HepG2 (cell line): ENCODE results near the gene HTR6.
"Not testable (repeated sequence)": the region's sequence is repeated elsewhere in the genome, so short reads cannot be mapped to it uniquely, and the experiment has no call there.

ENCODE experiments used
- ETV6 ChIP-seq: sonication (generic); formaldehyde crosslinking; conservative IDR thresholded peaks from 2 replicates; pipeline ENCODE4 v1.4.0; 2020; ENCODE audit warnings: missing genetic modification reagents
- NFE2L1 ChIP-seq: sonication (generic); formaldehyde crosslinking; IDR thresholded peaks from 2 replicates; pipeline ENCODE4 v1.4.0; 2020; ENCODE audit warnings: missing genetic modification reagents, mild to moderate bottlenecking, borderline replicate concordance
- SP1 ChIP-seq, 2 experiments: fragments of 450-650 bp in 1 of 2; sonication (generic) in 1 of 2; formaldehyde crosslinking in 1 of 2; IDR thresholded peaks; 2 replicates each; pipeline versions ENCODE4 v1.4.0 to v1.6.1; 2016 to 2020; ENCODE audit warnings: missing genetic modification reagents in 1 of 2
- TAF1 ChIP-seq: sonication (generic); formaldehyde crosslinking; IDR thresholded peaks from 2 replicates; pipeline ENCODE4 v1.4.0; 2020; ENCODE audit warnings: missing genetic modification reagents
- ZNF274 ChIP-seq: sonication (generic); formaldehyde crosslinking; IDR thresholded peaks from 2 replicates; pipeline ENCODE4 v1.5.1; 2020; ENCODE audit warnings: mild to moderate bottlenecking, missing genetic modification reagents
- TF ChIP-seq, protein P1 (sequence below): sonication (generic); formaldehyde crosslinking; IDR thresholded peaks from 2 replicates; pipeline ENCODE4 v1.4.0; 2020; ENCODE audit warnings: missing genetic modification reagents
- TF ChIP-seq, protein P2 (sequence below): sonication (generic); formaldehyde crosslinking; IDR thresholded peaks from 2 replicates; pipeline ENCODE4 v1.5.0; 2020; ENCODE audit warnings: mild to moderate bottlenecking, missing genetic modification reagents
- TF ChIP-seq, protein P3 (sequence below): sonication (generic); formaldehyde crosslinking; IDR thresholded peaks from 2 replicates; pipeline ENCODE4 v1.4.0; 2020; ENCODE audit warnings: mild to moderate bottlenecking, missing genetic modification reagents
- TF ChIP-seq, protein P4 (sequence below): sonication (generic); formaldehyde crosslinking; IDR thresholded peaks from 2 replicates; pipeline ENCODE4 v1.4.0; 2020; ENCODE audit warnings: mild to moderate bottlenecking, missing genetic modification reagents

DNA sequence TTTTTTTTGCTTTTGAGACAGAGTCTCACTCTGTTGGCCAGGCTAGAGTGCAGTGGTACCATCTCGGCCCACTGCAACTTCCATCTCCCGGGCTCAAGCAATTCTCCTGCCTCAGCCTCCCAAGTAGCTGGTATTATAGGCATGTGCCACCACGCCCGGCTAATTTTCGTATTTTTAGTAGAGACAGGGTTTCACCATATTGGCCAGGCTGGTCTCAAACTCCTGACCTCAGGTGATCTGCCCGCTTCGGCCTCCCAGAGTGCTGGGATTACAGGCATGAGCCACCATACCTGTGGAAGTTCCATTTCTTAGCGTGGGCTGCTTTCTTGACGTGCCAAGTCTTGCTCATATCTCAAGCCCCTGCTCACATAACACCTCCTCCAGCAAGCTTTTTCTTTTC, 29.6 kb upstream of the HTR6 start:
- TF ChIP-seq, protein P1, sequence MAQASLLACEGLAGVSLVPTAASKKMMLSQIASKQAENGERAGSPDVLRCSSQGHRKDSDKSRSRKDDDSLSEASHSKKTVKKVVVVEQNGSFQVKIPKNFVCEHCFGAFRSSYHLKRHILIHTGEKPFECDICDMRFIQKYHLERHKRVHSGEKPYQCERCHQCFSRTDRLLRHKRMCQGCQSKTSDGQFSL (CRISPR knock-in tag), result not testable (repeated sequence)
- TF ChIP-seq, protein P2, sequence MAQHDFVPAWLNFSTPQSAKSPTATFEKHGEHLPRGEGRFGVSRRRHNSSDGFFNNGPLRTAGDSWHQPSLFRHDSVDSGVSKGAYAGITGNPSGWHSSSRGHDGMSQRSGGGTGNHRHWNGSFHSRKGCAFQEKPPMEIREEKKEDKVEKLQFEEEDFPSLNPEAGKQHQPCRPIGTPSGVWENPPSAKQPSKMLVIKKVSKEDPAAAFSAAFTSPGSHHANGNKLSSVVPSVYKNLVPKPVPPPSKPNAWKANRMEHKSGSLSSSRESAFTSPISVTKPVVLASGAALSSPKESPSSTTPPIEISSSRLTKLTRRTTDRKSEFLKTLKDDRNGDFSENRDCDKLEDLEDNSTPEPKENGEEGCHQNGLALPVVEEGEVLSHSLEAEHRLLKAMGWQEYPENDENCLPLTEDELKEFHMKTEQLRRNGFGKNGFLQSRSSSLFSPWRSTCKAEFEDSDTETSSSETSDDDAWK, result not testable (repeated sequence)
- TF ChIP-seq, protein P3, sequence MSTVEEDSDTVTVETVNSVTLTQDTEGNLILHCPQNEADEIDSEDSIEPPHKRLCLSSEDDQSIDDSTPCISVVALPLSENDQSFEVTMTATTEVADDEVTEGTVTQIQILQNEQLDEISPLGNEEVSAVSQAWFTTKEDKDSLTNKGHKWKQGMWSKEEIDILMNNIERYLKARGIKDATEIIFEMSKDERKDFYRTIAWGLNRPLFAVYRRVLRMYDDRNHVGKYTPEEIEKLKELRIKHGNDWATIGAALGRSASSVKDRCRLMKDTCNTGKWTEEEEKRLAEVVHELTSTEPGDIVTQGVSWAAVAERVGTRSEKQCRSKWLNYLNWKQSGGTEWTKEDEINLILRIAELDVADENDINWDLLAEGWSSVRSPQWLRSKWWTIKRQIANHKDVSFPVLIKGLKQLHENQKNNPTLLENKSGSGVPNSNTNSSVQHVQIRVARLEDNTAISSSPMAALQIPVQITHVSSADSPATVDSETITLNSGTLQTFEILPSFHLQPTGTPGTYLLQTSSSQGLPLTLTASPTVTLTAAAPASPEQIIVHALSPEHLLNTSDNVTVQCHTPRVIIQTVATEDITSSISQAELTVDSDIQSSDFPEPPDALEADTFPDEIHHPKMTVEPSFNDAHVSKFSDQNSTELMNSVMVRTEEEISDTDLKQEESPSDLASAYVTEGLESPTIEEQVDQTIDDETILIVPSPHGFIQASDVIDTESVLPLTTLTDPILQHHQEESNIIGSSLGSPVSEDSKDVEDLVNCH, result not testable (repeated sequence)
- TF ChIP-seq NFE2L1 (CRISPR knock-in tag); SP1 (IDR thresholded peaks at IDR 0.05); SP1 (CRISPR knock-in tag; IDR thresholded peaks at IDR 0.05); ZNF274; ETV6 (CRISPR knock-in tag); TAF1: not testable (repeated sequence)
- TF ChIP-seq, protein P4, sequence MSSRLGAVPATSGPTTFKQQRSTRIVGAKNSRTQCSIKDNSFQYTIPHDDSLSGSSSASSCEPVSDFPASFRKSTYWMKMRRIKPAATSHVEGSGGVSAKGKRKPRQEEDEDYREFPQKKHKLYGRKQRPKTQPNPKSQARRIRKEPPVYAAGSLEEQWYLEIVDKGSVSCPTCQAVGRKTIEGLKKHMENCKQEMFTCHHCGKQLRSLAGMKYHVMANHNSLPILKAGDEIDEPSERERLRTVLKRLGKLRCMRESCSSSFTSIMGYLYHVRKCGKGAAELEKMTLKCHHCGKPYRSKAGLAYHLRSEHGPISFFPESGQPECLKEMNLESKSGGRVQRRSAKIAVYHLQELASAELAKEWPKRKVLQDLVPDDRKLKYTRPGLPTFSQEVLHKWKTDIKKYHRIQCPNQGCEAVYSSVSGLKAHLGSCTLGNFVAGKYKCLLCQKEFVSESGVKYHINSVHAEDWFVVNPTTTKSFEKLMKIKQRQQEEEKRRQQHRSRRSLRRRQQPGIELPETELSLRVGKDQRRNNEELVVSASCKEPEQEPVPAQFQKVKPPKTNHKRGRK (CRISPR knock-in tag), result not testable (repeated sequence)
